GM12873 (cell line): ENCODE results near the gene CENPB.

ENCODE experiments used
- CTCF ChIP-seq: IDR thresholded peaks from 2 replicates; pipeline ENCODE4 v1.5.1; 2012; ENCODE audit warnings: low read depth, mild to moderate bottlenecking, moderate library complexity, low read length, control low read depth; ENCODE audit not compliant: insufficient read depth; ENCODE audit errors: missing control alignments

The CENPB gene

GRCh38 chr20:3767110-3767426, 19.5 kb downstream of the CENPB start:
- no peak for TF ChIP-seq CTCF

GRCh38 chr20:3766422-3767109, 20.0 kb downstream of the CENPB start:
- no peak for TF ChIP-seq CTCF

- TF ChIP-seq CTCF, result no peak
Measured at GRCh38 chr20:3765171-3765882, 21.2 kb downstream of the CENPB start.

GRCh38 chr20:3764659-3765058, 21.9 kb downstream of the CENPB start:
- TF ChIP-seq CTCF, result no peak

- no peak for TF ChIP-seq CTCF
Measured at GRCh38 chr20:3763671-3764601, 22.6 kb downstream of the CENPB start.

GRCh38 chr20:3760655-3761348, 25.7 kb downstream of the CENPB start:
- TF ChIP-seq CTCF, result no peak

GRCh38 chr20:3759884-3760283, 26.7 kb downstream of the CENPB start:
- no peak for TF ChIP-seq CTCF
